ENCODE results near the gene SLC37A2.

The SLC37A2 gene

GRCh38 chr11:125073616-125074483 is 10.7 kb downstream of the SLC37A2 start:
- Histone ChIP-seq H3K9me2 (replicated peaks; ENCODE audit: low read depth, low read length) (no peaks in the 10 kb centered on the region), H4K20me1 (ENCODE audit: insufficient read depth, low read length, poor library complexity, severe bottlenecking) (no peaks in the 10 kb centered on the region), H3F3A (ENCODE audit: low read depth) (no peaks in the 10 kb centered on the region), H3K9ac (ENCODE audit: low read depth, low read length, poor library complexity, severe bottlenecking) (no peak overlapping the region), H3K4me2 (ENCODE audit: low read depth, low read length, poor library complexity, severe bottlenecking) (no peak overlapping the region), H3K4me3 (ENCODE audit: low read length, poor library complexity, severe bottlenecking) (no peak overlapping the region), H2AFZ (ENCODE audit: low read length) (no peak overlapping the region), H3K36me3 (ENCODE audit: insufficient read depth, low read length) (no peaks in the 10 kb centered on the region), H3K79me2 (ENCODE audit: insufficient read depth, low read length) (no peaks in the 10 kb centered on the region), H3K4me1 (ENCODE audit: insufficient read depth, low read length, poor library complexity, severe bottlenecking) (peaks cover 29% of the 10 kb centered on the region), H3K27me3 (ENCODE audit: insufficient read depth, low read length, poor library complexity, severe bottlenecking) (no peaks in the 10 kb centered on the region), H3K9me3 (ENCODE audit: insufficient read depth, low read depth, low read length) (no peaks in the 10 kb centered on the region)
- TF ChIP-seq CTCF (conservative IDR thresholded peaks at IDR 0.05; ENCODE audit: low read length) (no peak), EZH2phosphoT487 (IDR thresholded peaks at IDR 0.05; ENCODE audit: borderline replicate concordance) (no peak)

- no peak overlapping the region for H3K4me3 ChIP-seq (ENCODE audit: low read length, poor library complexity, severe bottlenecking)
- H3K4me1 ChIP-seq (ENCODE audit: insufficient read depth, low read length, poor library complexity, severe bottlenecking): peaks cover 23% of the 10 kb centered on the region
- H4K20me1 ChIP-seq (ENCODE audit: insufficient read depth, low read length, poor library complexity, severe bottlenecking): no peaks in the 10 kb centered on the region
- no peaks in the 10 kb centered on the region for H3K36me3 ChIP-seq (ENCODE audit: insufficient read depth, low read length)
- H3K79me2 ChIP-seq (ENCODE audit: insufficient read depth, low read length): no peaks in the 10 kb centered on the region
- no peak overlapping the region for H3K4me2 ChIP-seq (ENCODE audit: low read depth, low read length, poor library complexity, severe bottlenecking)
- H2AFZ ChIP-seq (ENCODE audit: low read length): no peak overlapping the region
- H3K9me2 ChIP-seq (replicated peaks; ENCODE audit: low read depth, low read length): no peaks in the 10 kb centered on the region
- H3K9ac ChIP-seq (ENCODE audit: low read depth, low read length, poor library complexity, severe bottlenecking): no peak overlapping the region
- no peaks in the 10 kb centered on the region for H3F3A ChIP-seq (ENCODE audit: low read depth)
- TF ChIP-seq EZH2phosphoT487 (IDR thresholded peaks at IDR 0.05; ENCODE audit: borderline replicate concordance) (no peak), CTCF (conservative IDR thresholded peaks at IDR 0.05; ENCODE audit: low read length) (no peak)
- no peaks in the 10 kb centered on the region for H3K9me3 ChIP-seq (ENCODE audit: insufficient read depth, low read depth, low read length)
- no peaks in the 10 kb centered on the region for H3K27me3 ChIP-seq (ENCODE audit: insufficient read depth, low read length, poor library complexity, severe bottlenecking)
Measured at GRCh38 chr11:125074511-125075241, 11.6 kb downstream of the SLC37A2 start.

- Histone ChIP-seq H3K36me3 (ENCODE audit: insufficient read depth, low read length) (no peaks in the 10 kb centered on the region), H3K4me3 (ENCODE audit: low read length, poor library complexity, severe bottlenecking) (no peak overlapping the region), H4K20me1 (ENCODE audit: insufficient read depth, low read length, poor library complexity, severe bottlenecking) (no peaks in the 10 kb centered on the region), H3K27me3 (ENCODE audit: insufficient read depth, low read length, poor library complexity, severe bottlenecking) (no peaks in the 10 kb centered on the region), H3K4me2 (ENCODE audit: low read depth, low read length, poor library complexity, severe bottlenecking) (no peak overlapping the region), H3K9me3 (ENCODE audit: insufficient read depth, low read depth, low read length) (no peaks in the 10 kb centered on the region), H3K9ac (ENCODE audit: low read depth, low read length, poor library complexity, severe bottlenecking) (no peak overlapping the region), H2AFZ (ENCODE audit: low read length) (no peak overlapping the region), H3K4me1 (ENCODE audit: insufficient read depth, low read length, poor library complexity, severe bottlenecking) (peaks cover 17% of the 10 kb centered on the region), H3K9me2 (replicated peaks; ENCODE audit: low read depth, low read length) (no peaks in the 10 kb centered on the region), H3F3A (ENCODE audit: low read depth) (no peaks in the 10 kb centered on the region), H3K79me2 (ENCODE audit: insufficient read depth, low read length) (no peaks in the 10 kb centered on the region)
- TF ChIP-seq EZH2phosphoT487 (IDR thresholded peaks at IDR 0.05; ENCODE audit: borderline replicate concordance) (no peak), CTCF (conservative IDR thresholded peaks at IDR 0.05; ENCODE audit: low read length) (no peak)
Measured at GRCh38 chr11:125075242-125075625, 12.1 kb downstream of the SLC37A2 start.

Data from Loucy (cell line).